Gastrocnemius medialis (tissue), 4 donors: ENCODE data around the gene SCGB1D1.

Experiments used
- CTCF ChIP-seq, 5 experiments: fragments of 450-650 bp in 3 of 5; fragments of 200-600 bp in 2 of 5; sonication (generic) in 2 of 5; IDR thresholded peaks in 4 of 5; conservative IDR thresholded peaks in 1 of 5; 1 replicate in 4 of 5; 2 replicates in 1 of 5; pipeline ENCODE4 v1.5.1; 2016 to 2019; ENCODE audit warnings: antibody characterized with exemption in 5 of 5, mild to moderate bottlenecking in 3 of 5, moderate library complexity in 3 of 5
- POLR2A ChIP-seq, 2 donors: fragments of 450-650 bp; IDR thresholded peaks; one replicate each; pipeline ENCODE4 v1.6.1; 2017; ENCODE audit warnings: antibody characterized with exemption in 2 of 2, mild to moderate bottlenecking in 2 of 2, moderate library complexity in 2 of 2

- TF ChIP-seq POLR2A (IDR thresholded peaks at IDR 0.05) (no peak), CTCF (IDR thresholded peaks at IDR 0.05 in 4 of 5, conservative IDR thresholded peaks at IDR 0.05 in 1 of 5) (no peak)
These were observed 48.6 kb upstream of the SCGB1D1 start for GRCh38 chr11:62141111-62142042.
